ENCODE measurements around the gene RNF25.

DNA sequence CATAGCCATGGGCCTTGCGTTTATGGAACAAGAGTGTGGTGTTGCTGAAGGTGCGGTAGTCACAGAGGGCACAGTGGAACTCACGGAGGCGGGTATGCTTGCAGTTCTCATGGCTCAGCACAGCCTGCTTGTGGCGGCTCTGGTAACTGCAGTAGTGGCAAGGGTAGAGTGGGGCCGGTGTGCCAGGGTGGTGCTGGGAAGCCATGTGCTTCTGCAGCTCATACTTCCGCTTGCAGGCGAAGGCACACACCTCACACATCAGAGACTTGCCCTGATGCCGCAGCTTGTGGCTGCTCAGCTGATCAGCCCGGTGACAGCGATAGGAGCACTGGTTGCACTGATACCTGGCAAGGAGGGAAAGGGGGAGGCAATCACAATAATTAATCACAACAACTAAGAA lies 27.1 kb downstream of the RNF25 start:
- TF ChIP-seq, protein P1, sequence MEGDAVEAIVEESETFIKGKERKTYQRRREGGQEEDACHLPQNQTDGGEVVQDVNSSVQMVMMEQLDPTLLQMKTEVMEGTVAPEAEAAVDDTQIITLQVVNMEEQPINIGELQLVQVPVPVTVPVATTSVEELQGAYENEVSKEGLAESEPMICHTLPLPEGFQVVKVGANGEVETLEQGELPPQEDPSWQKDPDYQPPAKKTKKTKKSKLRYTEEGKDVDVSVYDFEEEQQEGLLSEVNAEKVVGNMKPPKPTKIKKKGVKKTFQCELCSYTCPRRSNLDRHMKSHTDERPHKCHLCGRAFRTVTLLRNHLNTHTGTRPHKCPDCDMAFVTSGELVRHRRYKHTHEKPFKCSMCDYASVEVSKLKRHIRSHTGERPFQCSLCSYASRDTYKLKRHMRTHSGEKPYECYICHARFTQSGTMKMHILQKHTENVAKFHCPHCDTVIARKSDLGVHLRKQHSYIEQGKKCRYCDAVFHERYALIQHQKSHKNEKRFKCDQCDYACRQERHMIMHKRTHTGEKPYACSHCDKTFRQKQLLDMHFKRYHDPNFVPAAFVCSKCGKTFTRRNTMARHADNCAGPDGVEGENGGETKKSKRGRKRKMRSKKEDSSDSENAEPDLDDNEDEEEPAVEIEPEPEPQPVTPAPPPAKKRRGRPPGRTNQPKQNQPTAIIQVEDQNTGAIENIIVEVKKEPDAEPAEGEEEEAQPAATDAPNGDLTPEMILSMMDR (IDR thresholded peaks at IDR 0.05), result no peak
- TF ChIP-seq POLR2A (IDR thresholded peaks at IDR 0.05), result no peak
